OCI-LY7 (cell line): ENCODE data around the gene TMEM176A. TPM values are rescaled to one million over a fixed set of nuclear protein-coding genes. Genes with fewer than 3 reads are reported as not detected.

Experiments
- BruUV-seq: library from RNA; stranded (reverse); fragments of 400-500 nt; replicated peaks from 2 replicates; lab custom pipeline; 2021; lab: Mats Ljungman, UMichigan
- CTCF ChIA-PET: fragments of 300-600 bp; sonication (Branson Sonifier 250); formaldehyde crosslinking; loops from one replicate; lab custom pipeline; 2022; ENCODE audit warnings: antibody characterized with exemption; ENCODE audit not compliant: unreplicated experiment; lab: Charles Lee
- POLR2A ChIA-PET: fragments of 300-600 bp; sonication (Branson Sonifier 250); formaldehyde crosslinking; loops from one replicate; lab custom pipeline; 2022; ENCODE audit warnings: antibody characterized with exemption; lab: Charles Lee
- DNase-seq: peaks from one replicate; pipeline ENCODE4 v3.0.0-alpha.2; 2015; ENCODE audit warnings: low spot score
- H2AFZ ChIP-seq: fragments of 200-600 bp; sonication (generic), shearing (Covaris generic); 2 replicates; pipeline ENCODE4 v1.6.1; 2014; ENCODE audit warnings: mild to moderate bottlenecking, antibody characterized with exemption, low read length, moderate library complexity
- H3K27ac ChIP-seq: fragments of 200-600 bp; sonication (generic); 2 replicates; pipeline ENCODE4 v1.5.1; 2014; ENCODE audit warnings: mixed run types, low read depth, mild to moderate bottlenecking, moderate library complexity, low read length, inconsistent platforms; ENCODE audit not compliant: poor library complexity, severe bottlenecking
- H3K36me3 ChIP-seq: fragments of 200-600 bp; sonication (generic); 2 replicates; pipeline ENCODE4 v1.6.1; 2014; ENCODE audit warnings: mild to moderate bottlenecking, antibody characterized with exemption, low read length, moderate library complexity, mixed read lengths; ENCODE audit not compliant: insufficient read depth
- H3K4me1 ChIP-seq: fragments of 200-600 bp; sonication (generic); 2 replicates; pipeline ENCODE4 v1.5.1; 2014; ENCODE audit warnings: mild to moderate bottlenecking, low read length; ENCODE audit not compliant: insufficient read depth, poor library complexity, severe bottlenecking
- H3K4me2 ChIP-seq: fragments of 200-600 bp; sonication (generic); 2 replicates; pipeline ENCODE4 v1.6.1; 2014; ENCODE audit warnings: mild to moderate bottlenecking, low read length
- H3K4me3 ChIP-seq: fragments of 200-600 bp; sonication (generic); 2 replicates; pipeline ENCODE4 v1.5.1; 2014; ENCODE audit warnings: mild to moderate bottlenecking, low read depth, low read length; ENCODE audit not compliant: poor library complexity, severe bottlenecking
- H3K79me2 ChIP-seq: fragments of 200-600 bp; sonication (generic); 2 replicates; pipeline ENCODE4 v1.6.1; 2016; ENCODE audit warnings: low read depth, mild to moderate bottlenecking, low read length, moderate library complexity, mixed read lengths; ENCODE audit not compliant: insufficient read depth
- H3K9me2 ChIP-seq: fragments of 200-600 bp; sonication (generic); 2 replicates; pipeline ENCODE4 v1.6.1; 2016; ENCODE audit warnings: mild to moderate bottlenecking, low read length, mixed read lengths; ENCODE audit not compliant: insufficient read depth
- H3K9me3 ChIP-seq: fragments of 200-600 bp; sonication (generic); 2 replicates; pipeline ENCODE4 v1.6.1; 2014; ENCODE audit warnings: mild to moderate bottlenecking, mixed run types, low read length, mixed read lengths
- H4K20me1 ChIP-seq: fragments of 200-600 bp; sonication (generic); 2 replicates; pipeline ENCODE4 v1.6.1; 2014; ENCODE audit warnings: mild to moderate bottlenecking, antibody characterized with exemption, low read length, moderate library complexity, mixed read lengths; ENCODE audit not compliant: insufficient read depth
- CTCF ChIP-seq: fragments of 200-600 bp; sonication (generic); conservative IDR thresholded peaks from 2 replicates; pipeline ENCODE4 v1.5.1; 2014; ENCODE audit warnings: mild to moderate bottlenecking, antibody characterized with exemption, low read length, moderate library complexity, mixed read lengths
- EZH2phosphoT487 ChIP-seq: fragments of 200-600 bp; sonication (generic); IDR thresholded peaks from 2 replicates; pipeline ENCODE4 v1.6.1; 2018; ENCODE audit warnings: low read depth, borderline replicate concordance, mild to moderate bottlenecking, mixed run types, antibody characterized with exemption, low read length, moderate library complexity, mixed read lengths
- intact Hi-C: fragments of 100-400 bp; cut with micrococcal nuclease; formaldehyde crosslinking; loops from one replicate; pipeline ENCODE4 v1.10.0; 2022; ENCODE audit not compliant: unreplicated experiment
- total RNA-seq, 2 experiments: library from RNA; depleted of rRNA in 1 of 2; stranded (reverse); fragments of >200 nt in 1 of 2; shearing (Covaris generic) in 1 of 2; gene quantifications; 2 replicates each; pipeline ENCODE4 v1.2.3, GENCODE V29; 2014 to 2022

Gene TMEM176A
- total RNA-seq, 2 experiments from 2014 or later, result not detected

- ChIA-PET CTCF (no interaction called here), POLR2A (interaction anchor here (0.7 kb wide), 1 partner anchor 26 kb away, joined by 3 read pairs; no protein-coding TSS in a partner anchor)
- H3K4me2 ChIP-seq, result no peak overlapping the region
- 0 out of 2 replicates have a peak, but pooled peaks cover 3% of the 10 kb centered on the region for H4K20me1 ChIP-seq
- H3K9me3 ChIP-seq, result no peaks in the 10 kb centered on the region
- BruUV-seq, result no TSS peak
- peak; percentile 21 for DNase-seq
- TF ChIP-seq CTCF, result peak; percentile 74
- TF ChIP-seq EZH2phosphoT487, result no peak
- no peaks in the 10 kb centered on the region for H3K9me2 ChIP-seq
- H2AFZ ChIP-seq, result no peak overlapping the region
- H3K36me3 ChIP-seq, result no peaks in the 10 kb centered on the region
- H3K4me1 ChIP-seq, result no peaks in the 10 kb centered on the region
- intact Hi-C loops, result no loop called here
- H3K4me3 ChIP-seq, result no peak overlapping the region
- no peaks in the 10 kb centered on the region for H3K79me2 ChIP-seq
- no peak overlapping the region for H3K27ac ChIP-seq
These were observed 46.6 kb upstream of the TMEM176A start for GRCh38 chr7:150753826-150754603.

GRCh38 chr7:150754951-150755350 lies 45.6 kb upstream of the TMEM176A start:
- no TSS peak for BruUV-seq
- TF ChIP-seq CTCF, result no peak
- Histone ChIP-seq H3K36me3 (no peaks in the 10 kb centered on the region), H4K20me1 (0 out of 2 replicates have a peak, but pooled peaks cover 3% of the 10 kb centered on the region), H3K4me1 (no peaks in the 10 kb centered on the region), H3K27ac (no peak overlapping the region), H3K9me3 (no peaks in the 10 kb centered on the region), H3K79me2 (no peaks in the 10 kb centered on the region), H3K4me3 (no peak overlapping the region), H3K9me2 (no peaks in the 10 kb centered on the region), H2AFZ (no peak overlapping the region), H3K4me2 (no peak overlapping the region)
- POLR2A ChIA-PET, result no interaction called here
- CTCF ChIA-PET, result no interaction called here
- no peak for DNase-seq
- intact Hi-C loops, result loop anchor here (5.0 kb wide), 1 partner anchor 308 kb away; no protein-coding TSS in a partner anchor
